Tongue (tissue), 2 donors: ENCODE measurements around the gene CSF3. TPM values are rescaled to one million over a fixed set of nuclear protein-coding genes. Genes with fewer than 3 reads are reported as not detected.
A peak's percentile ranks its signal among the peaks of the same experiment; 100 is the strongest.

ENCODE experiments used
- DNase-seq: peaks from one replicate; pipeline ENCODE4 v3.0.0-alpha.2; 2015
- total RNA-seq: library from RNA; depleted of rRNA; stranded (reverse); fragments of >200 nt; gene quantifications from one replicate; pipeline ENCODE4 v1.2.3, GENCODE V29; 2014

Gene CSF3, protein sequence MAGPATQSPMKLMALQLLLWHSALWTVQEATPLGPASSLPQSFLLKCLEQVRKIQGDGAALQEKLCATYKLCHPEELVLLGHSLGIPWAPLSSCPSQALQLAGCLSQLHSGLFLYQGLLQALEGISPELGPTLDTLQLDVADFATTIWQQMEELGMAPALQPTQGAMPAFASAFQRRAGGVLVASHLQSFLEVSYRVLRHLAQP
- not detected for total RNA-seq

DNA sequence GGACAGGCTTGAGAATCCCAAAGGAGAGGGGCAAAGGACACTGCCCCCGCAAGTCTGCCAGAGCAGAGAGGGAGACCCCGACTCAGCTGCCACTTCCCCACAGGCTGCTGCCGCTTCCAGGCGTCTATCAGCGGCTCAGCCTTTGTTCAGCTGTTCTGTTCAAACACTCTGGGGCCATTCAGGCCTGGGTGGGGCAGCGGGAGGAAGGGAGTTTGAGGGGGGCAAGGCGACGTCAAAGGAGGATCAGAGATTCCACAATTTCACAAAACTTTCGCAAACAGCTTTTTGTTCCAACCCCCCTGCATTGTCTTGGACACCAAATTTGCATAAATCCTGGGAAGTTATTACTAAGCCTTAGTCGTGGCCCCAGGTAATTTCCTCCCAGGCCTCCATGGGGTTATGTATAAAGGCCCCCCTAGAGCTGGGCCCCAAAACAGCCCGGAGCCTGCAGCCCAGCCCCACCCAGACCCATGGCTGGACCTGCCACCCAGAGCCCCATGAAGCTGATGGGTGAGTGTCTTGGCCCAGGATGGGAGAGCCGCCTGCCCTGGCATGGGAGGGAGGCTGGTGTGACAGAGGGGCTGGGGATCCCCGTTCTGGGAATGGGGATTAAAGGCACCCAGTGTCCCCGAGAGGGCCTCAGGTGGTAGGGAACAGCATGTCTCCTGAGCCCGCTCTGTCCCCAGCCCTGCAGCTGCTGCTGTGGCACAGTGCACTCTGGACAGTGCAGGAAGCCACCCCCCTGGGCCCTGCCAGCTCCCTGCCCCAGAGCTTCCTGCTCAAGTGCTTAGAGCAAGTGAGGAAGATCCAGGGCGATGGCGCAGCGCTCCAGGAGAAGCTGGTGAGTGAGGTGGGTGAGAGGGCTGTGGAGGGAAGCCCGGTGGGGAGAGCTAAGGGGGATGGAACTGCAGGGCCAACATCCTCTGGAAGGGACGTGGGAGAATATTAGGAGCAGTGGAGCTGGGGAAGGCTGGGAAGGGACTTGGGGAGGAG lies at the start of gene CSF3:
Gene CSF3, plus strand, starts transcription at position 436 of the 993 bp plus-strand sequence. Its CDS starts 35 bp downstream, at position 471.
- DNase-seq, result peak; percentile 80

DNA sequence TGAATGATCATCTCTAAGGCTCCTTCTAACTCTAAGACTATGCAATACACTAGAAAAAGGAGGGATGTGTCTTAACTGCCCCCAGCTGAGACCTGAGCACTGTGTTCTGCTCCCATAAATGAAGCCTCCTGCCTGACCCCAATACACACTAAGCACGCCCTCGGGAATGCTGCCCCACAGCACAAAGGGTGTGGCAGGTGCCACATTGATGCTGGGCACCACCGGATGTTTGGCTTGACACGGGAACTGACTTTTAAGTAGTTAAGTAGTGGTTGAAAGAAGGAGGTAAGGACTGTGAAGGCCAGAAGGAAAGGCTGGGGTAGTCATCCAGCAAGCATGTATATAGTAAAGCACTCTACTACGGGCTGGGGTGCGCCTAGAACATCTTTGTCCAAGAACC lies 48.5 kb upstream of the CSF3 start:
- no peak for DNase-seq

DNA sequence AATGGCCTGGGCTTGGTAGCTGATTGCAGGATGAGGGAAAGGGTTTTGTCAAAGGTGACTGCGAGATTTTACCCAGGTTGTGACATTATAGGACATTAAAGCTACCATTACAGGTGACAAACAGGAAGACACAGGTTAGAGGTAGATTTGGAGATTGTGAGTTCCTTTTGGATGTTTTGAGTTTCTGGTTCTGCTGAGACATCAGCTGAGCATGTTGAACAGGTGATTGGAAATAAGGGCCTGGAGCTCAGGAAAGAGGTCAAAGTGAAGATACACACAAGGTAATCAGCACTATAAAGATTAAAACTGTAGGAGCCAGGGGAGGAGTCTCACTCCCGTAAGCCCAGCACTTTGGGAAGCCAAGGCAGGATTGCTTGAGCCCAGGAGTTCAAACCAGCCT lies 46.5 kb upstream of the CSF3 start:
- no peak for DNase-seq

DNA sequence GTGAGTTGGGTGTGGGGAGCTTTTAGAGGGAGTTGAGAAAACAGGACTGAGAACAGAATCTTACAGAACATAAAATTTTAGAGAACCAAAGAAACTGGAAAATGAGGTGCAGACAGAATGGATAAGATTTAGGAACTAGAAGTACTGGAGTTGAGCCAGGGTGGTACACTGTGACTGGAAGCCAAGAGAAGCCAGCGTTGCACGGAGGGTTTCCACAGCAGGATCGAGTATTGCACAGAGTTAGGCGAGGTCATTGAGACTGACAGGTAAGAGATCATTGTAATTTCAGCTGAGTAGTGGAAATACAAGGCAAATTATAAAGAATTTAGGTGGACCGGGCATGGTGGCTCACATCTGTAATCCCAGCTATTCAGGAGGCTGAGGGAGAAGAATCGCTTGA lies 45.9 kb upstream of the CSF3 start:
- no peak for DNase-seq

DNA sequence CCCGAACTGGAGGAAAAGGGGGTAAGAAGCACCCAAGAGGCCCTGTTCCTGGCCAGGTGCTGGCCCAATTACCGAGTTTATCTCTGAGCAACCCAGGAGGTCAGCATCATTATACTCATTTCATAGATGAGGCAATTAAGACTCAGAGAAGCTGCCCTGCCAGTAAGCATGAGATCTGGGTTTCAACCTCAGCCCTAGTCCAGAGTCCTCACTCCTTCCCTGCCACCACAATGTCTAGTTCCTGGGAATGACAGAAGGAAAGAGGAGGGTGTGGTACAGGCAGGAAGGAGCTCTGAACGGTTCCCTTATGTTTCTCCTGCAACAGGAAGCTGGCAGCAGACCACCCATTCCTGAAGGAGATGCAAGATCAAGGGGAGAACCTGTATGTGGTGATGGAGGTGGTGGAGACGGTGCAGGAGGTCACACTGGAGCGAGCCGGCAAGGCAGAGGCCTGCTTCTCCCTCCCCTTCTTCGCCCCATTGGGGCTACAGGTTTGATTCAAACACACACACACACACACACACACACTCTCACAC lies 45.0 kb upstream of the CSF3 start:
- no peak for DNase-seq

DNA sequence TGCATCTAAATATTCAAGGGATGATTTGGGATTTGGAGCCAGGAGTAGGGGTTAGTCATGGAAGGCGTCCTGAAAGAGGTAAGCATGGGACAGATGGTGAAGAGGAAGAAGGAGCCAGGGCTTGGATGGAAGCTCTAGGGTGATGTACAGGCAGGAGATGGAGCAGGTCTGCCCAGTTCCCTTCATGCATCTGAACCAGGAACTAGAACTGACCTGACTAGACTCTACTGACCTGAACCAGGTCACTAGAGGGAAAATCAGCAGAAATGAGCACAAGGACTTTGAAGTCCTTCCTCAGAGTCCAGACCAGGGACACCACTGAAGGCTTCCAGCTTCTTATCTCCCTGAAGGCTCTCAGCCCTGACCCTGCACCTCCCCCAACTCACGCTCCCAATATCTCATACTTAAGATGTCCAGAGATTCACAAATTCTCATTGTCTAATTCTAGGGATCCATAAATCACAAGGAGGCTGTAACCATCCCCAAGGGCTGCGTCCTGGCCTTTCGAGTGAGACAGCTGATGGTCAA lies 44.1 kb upstream of the CSF3 start:
- no peak for DNase-seq

DNA sequence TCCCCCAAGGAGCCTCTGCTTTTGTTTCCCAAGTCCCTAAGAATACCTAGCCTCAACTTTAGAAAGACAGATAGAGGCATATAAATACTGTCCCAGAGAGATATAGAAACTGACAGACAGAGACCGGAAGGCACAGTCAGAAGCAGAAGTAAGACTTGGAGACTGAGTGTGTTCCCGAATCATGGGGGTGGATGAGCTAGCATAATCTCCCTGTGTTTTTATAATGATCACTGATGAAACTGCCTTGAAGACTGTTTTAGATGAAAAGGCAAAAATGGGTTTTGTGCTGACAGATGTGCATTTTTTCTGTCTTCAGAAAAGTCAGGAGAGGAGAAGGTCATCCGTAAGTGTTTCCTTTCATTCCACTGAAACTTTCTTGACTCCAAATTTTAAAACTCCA lies 43.0 kb upstream of the CSF3 start:
- no peak for DNase-seq

DNA sequence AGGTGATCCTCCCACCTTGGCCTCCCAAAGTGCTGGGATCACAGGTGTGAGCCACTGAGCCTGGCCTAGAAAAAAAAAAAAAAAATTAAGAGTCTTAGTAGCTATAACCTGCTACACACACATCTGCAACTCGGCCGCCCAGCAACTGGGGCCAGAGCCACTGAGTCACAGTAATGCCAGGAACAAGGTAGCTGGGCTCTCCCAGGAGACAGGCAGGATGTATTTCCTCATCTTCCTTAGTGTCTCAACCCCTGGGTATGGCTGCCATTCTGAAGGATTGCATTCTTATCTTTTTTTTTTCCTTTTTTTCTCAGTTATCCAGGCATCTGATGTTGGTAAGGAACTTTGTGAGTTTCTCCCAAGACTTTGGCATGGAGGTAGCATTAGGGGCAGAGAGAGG lies 41.7 kb upstream of the CSF3 start:
- DNase-seq, result no peak

DNA sequence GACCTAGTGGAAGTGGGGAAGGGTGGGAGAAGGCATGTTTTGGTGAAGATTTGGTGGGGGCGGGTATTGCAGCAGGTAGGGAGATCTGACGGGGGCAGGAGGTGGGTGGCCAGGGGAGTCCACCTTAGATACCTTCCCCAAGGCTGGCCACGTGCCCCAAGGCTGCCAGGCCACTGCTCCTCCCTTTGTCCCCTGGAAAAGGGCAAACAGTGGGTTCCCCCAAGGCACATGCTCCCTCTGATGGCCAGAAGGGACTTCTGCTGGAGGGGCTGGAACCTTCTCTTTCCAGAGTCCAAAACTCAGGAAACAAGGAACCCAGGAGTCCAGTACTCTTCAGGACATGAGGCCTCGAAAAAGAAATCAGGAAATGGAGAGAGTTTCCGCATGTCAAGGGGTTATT lies 40.8 kb upstream of the CSF3 start:
- no peak for DNase-seq

DNA sequence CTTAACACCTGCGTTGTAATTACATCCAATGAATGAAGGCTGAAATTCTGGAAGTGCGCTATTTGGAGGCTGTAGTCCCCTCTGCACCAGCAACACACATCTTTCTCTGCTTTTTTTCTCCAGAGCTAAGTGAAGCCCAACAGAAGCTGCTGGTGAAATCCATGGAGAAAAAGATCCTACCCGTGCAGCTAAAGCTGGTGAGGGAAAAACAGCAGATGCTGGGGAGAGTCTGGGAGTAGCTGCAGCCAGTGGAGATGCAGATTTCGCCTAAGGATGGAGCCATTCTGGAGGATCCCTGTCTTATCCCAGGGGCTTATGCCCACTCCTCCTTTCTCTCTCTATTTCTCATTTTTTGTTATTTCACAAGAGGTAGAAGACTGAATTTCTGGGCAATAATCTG lies 39.4 kb upstream of the CSF3 start:
- no peak for DNase-seq

DNA sequence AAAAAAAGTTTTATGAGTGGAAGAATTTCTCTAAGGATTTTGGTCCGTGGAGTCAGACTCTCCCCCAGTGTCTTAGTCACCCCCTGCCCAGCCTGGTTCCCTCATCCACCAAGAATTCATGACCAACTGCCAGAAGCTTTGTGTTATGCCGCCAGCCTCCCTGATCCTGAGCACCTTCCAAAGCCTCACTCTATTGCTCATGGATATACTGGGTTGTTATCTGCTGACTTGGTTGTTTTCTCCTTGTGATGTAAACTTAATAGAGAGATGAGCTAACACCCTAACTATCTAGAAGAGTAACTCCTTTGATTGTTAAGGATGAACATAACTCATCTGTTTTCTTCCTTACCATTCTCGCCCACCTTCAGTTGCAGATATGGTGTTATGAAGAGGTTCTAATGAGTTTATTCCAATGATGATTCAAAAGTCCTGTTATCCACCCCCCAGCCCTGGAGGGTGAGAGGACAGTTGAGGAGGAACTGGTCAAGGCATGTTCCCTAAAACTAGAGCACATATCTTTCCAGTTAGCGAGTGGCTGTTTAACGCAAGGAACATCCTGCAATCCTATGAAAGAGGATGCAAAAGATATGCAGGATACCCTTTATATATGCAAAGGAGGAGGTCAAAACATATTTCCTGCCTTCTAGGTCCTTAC lies 36.1 kb upstream of the CSF3 start:
- DNase-seq, result no peak

DNA sequence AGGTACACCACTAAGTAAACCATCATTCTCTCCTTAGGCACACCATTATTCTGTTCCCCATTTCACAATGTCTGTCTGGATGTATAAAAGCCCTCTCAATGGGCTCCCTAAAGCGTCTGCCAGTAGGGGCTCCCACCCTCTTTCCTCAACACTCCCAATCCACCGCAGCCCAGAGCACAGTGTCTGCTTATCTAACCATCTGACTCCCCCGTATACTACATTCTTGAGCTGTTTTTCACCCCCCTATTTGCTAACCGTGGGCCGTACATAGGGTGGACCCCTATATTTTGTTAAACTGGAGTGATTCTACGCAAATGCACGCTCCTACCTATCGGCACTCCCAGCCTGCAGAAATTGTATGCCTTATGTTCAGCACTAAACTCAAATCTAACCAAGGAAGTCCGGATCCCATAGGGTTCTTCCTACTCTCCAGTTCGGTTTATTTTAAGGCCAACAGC lies 35.3 kb upstream of the CSF3 start:
- DNase-seq, result no peak

DNA sequence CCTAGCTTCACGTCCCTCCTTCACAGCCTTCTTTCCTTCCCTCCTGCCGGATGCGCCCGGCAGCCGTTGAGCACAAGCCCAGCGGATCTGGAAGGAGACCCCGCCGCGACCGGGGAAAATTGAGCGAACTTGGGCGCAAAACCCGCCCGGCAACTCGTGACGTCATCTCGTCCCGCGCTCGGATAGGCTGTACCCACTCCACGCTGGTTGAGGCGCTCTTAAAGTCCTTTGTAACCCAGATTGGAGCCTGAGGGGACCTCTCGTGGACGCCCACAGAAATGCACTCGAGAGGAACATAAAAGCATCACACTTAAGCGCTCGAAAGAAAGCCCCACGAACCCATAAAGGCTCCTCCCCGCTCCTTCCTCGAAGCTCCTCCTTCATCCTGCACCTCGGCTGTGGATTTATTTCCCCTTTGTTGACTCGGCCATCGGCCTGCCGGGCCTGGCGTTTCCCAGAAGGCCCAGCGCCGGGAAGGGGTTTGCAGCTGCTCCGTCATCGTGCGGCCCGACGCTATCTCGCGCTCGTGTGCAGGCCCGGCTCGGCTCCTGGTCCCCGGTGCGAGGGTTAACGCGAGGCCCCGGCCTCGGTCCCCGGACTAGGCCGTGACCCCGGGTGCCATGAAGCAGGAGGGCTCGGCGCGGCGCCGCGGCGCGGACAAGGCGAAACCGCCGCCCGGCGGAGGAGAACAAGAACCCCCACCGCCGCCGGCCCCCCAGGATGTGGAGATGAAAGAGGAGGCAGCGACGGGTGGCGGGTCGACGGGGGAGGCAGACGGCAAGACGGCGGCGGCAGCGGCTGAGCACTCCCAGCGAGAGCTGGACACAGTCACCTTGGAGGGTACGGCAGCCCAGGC lies 34.7 kb upstream of the CSF3 start, which contains the start of gene PSMD3:
Gene PSMD3, plus strand, starts transcription at position 457 of the 856 bp plus-strand sequence. Its CDS starts 164 bp downstream, at position 621.
- peak; percentile 100 for DNase-seq

DNA sequence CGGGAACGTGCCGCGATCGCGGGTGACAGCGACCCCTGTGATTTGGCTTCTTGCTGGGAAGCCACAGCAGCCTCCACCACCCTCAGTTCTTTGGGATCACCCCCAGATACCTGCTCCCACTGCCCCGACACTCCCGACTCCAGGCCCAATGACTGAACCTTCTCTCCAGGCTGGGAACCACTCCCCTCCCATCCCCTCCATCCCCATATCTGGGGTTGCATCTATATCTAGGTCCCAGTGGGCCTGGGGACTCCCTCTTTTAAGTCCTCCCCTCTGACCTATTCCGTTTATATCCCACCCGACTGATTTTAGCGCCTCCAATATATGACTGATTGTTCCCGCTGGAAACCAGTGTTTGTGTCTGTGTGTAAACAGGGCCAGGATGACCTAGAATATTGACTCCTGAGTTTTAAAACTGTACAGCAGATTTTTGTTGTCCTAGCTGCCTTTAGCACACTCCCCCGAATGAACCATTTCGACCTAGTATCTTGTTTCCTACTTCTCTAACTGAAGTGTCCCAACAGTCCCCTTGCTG lies 34.0 kb upstream of the CSF3 start:
- no peak for DNase-seq

DNA sequence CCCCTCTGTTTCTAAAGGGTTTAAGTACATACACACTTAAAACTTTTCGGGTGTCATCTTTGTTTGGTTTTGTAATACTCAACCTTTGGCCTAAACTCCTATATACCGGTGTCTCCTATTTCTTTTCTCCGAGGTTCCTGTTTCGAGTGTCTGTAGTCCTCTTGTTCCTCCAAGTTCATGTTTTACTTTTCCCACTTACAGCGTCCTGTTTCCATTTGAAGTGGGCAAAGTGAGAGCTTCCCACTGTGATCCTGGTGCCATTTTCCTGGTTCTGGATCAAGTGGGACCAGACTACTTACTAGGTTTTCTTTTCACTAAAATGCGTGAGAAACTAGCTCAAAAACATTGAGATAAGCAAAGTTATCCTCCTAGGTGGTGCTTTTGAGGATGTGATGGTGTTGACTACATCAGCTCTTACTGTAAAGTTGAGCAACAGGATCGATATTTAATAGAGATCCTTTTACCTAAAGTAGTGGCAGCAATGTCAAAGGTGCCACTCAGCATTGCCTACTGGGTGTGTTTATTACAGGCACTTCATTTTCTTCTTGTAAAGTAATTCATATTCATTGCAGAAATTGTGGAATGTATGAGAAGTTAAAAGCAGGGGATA lies 33.4 kb upstream of the CSF3 start:
- DNase-seq, result no peak

DNA sequence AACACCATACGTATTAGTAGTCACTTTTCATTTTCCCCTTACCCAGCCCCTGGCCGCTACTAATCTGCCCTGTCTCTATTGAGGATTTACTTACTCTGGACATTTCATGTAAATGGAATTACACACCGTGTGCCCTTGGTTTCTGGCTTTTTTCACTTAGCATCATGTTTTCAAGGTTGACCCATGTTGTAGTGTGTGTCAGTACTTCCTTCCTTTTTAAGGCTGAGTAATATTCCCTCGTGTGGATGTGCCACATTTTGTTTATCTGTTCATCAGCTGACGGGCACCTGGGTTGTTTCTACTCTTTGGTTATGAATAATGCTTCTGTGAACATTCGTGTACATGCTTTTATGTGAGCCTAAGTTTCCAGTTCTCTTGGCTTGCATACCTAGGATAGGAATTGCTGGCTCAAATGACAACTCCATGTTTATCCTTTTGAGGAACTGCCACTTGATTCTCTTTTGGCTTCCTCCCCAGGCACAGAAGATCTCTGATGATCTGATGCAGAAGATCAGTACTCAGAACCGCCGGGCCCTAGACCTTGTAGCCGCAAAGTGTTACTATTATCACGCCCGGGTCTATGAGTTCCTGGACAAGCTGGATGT lies 26.9 kb upstream of the CSF3 start:
- no peak for DNase-seq

DNA sequence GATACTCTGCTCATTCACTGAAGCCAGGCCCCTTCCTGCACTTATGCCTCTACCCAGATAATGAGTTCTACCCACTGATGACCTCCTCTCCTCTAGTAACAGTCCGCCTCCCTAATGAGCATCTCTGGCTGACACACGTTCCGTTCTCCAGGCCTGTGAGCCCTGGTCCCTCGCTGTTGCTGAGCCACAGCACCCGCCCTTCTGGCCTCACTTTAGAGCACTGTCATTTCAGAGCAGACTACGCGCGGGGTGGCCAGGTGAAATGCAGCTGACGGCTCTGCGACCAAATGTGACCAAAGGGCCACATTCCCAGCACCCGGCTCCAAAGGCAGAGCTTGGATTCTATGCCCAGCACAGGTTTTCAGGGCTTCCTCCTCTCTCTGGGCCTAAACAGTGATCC lies 20.8 kb upstream of the CSF3 start:
- DNase-seq, result no peak

DNA sequence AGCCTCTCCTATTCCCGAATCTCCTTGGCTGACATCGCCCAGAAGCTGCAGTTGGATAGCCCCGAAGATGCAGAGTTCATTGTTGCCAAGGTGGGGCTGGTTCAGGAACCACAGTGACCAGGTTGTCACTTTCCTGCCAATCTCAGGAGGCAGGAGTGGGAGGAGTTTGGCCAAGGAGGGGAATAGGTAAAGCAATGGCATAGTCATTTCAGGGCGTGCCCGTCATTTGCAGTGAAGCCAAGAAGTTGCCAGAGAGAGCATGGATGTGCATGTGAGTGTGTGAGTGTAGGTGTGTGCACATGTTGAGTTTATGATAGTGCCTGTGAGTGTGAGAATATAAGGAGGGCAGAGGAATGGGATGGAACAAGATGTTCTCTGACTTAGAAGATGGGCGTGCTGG lies 19.8 kb upstream of the CSF3 start:
- no peak for DNase-seq

DNA sequence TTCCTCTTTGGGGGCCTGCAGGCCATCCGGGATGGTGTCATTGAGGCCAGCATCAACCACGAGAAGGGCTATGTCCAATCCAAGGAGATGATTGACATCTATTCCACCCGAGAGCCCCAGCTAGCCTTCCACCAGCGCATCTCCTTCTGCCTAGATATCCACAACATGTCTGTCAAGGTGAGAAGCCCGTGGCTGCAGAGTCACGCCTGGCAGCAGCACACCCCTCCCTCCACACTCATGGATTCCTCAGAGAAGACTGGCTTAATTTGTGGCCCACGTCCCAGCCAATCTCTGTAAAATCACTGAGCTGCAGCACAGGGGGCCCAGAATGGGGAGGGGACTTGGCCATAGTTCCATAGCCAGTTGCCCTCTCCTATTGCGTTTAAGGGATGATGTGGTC lies 19.1 kb upstream of the CSF3 start:
- no peak for DNase-seq

DNA sequence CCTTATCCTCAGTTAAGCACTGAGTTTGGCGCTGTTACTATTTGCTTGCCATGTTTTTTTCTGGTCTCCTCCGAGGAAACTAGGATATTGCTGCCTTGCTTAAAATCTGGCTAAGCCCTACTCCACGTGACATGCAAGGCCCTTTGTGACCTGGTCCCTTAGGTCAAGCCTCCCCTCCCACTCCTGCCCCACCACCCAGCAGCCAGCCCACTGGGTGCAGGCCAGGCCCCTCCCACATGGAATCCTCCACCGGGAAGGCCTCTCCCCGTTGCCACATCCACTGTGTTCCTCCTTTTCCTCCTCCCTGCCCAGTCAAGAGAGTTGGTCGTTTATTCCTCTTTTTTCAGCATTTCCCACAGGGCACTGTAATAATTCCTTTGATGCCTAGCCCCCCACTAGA lies 18.4 kb upstream of the CSF3 start:
- DNase-seq, result no peak
